Endothelial cell of umbilical vein (primary cell): ENCODE data around the gene HJV. TPM values are rescaled to one million over a fixed set of nuclear protein-coding genes. Genes with fewer than 3 reads are reported as not detected.

Source experiments
- BruUV-seq: library from RNA; stranded (reverse); fragments of 400-500 nt; replicated peaks from 2 replicates; lab custom pipeline; 2021; lab: Mats Ljungman, UMichigan
- CTCF ChIA-PET: fragments of 300-600, 350-600 bp; sonication (Branson Sonifier 250); formaldehyde crosslinking; loops from one replicate; lab custom pipeline; 2021; ENCODE audit warnings: antibody characterized with exemption, inconsistent platforms; lab: Charles Lee
- POLR2A ChIA-PET: fragments of 300-600, 350-600 bp; sonication (Branson Sonifier 250); formaldehyde crosslinking; loops from one replicate; lab custom pipeline; 2021; ENCODE audit warnings: antibody characterized with exemption, inconsistent platforms; lab: Charles Lee
- DNase-seq: peaks from one replicate; pipeline ENCODE4 v3.0.0-alpha.2; 2011; ENCODE audit warnings: low read depth, low spot score
- FAIRE-seq: peaks from 2 replicates; lab custom pipeline; 2011; peaks lifted over from hg19 to GRCh38; lab: Jason Lieb, UNC
- H2AFZ ChIP-seq: 2 replicates; pipeline ENCODE4 v1.6.0; 2012; ENCODE audit warnings: low read depth, low read length, control low read depth, inconsistent platforms
- H3K27ac ChIP-seq: 2 replicates; pipeline ENCODE4 v1.5.1; 2011; ENCODE audit warnings: low read depth, mild to moderate bottlenecking, control low read depth, low read length, moderate library complexity; ENCODE audit not compliant: insufficient read depth
- H3K27me3 ChIP-seq, 2 experiments: 2 replicates each; pipeline versions ENCODE4 v1.6.0 to v1.6.1; 2011; ENCODE audit warnings: low read length in 2 of 2, mixed read lengths in 1 of 2; ENCODE audit not compliant: control insufficient read depth in 2 of 2, insufficient read depth in 2 of 2
- H3K36me3 ChIP-seq, 2 experiments: 2 replicates in 1 of 2; 3 replicates in 1 of 2; pipeline ENCODE4 v1.5.1; 2011; ENCODE audit warnings: low read length in 2 of 2, mild to moderate bottlenecking in 1 of 2, moderate library complexity in 1 of 2; ENCODE audit not compliant: control insufficient read depth in 2 of 2, insufficient read depth in 2 of 2; ENCODE audit errors: extremely low read depth in 1 of 2
- H3K4me1 ChIP-seq: 3 replicates; pipeline ENCODE4 v1.5.1; 2011; ENCODE audit warnings: mild to moderate bottlenecking, low read length; ENCODE audit not compliant: control insufficient read depth, insufficient read depth; ENCODE audit errors: extremely low read depth
- H3K4me2 ChIP-seq: 2 replicates; pipeline ENCODE4 v1.6.1; 2011; ENCODE audit warnings: low read length, control low read depth, mixed read lengths; ENCODE audit not compliant: insufficient read depth
- H3K4me3 ChIP-seq, 3 experiments: fragments of 200-600 bp in 1 of 3; sonication (generic), shearing (Covaris generic) in 1 of 3; replicated peaks in 1 of 3; 2 replicates each; pipeline ENCODE4 v1.5.1; 2011 to 2016; ENCODE audit warnings: control low read depth in 3 of 3, low read length in 3 of 3, mild to moderate bottlenecking in 2 of 3, inconsistent platforms in 1 of 3, low read depth in 1 of 3, moderate library complexity in 1 of 3; ENCODE audit not compliant: insufficient read depth in 1 of 3
- H3K79me2 ChIP-seq: 2 replicates; pipeline ENCODE4 v1.6.0; 2012; ENCODE audit warnings: low read length, inconsistent platforms; ENCODE audit not compliant: control insufficient read depth, insufficient read depth
- H3K9ac ChIP-seq: replicated peaks from 2 replicates; pipeline ENCODE3; 2011; ENCODE audit warnings: low read length, control low read depth; ENCODE audit not compliant: insufficient read depth; ENCODE audit errors: extremely low read depth
- H3K9me1 ChIP-seq: replicated peaks from 3 replicates; pipeline ENCODE4 v1.6.0; 2011; ENCODE audit warnings: mild to moderate bottlenecking, low read length; ENCODE audit not compliant: control insufficient read depth, insufficient read depth; ENCODE audit errors: extremely low read depth
- H3K9me3 ChIP-seq: replicated peaks from 2 replicates; pipeline ENCODE4 v1.5.1; 2012; ENCODE audit warnings: low read length, inconsistent platforms; ENCODE audit not compliant: control insufficient read depth, insufficient read depth
- H4K20me1 ChIP-seq: replicated peaks from 2 replicates; pipeline ENCODE3; 2011; ENCODE audit warnings: mild to moderate bottlenecking, low read length; ENCODE audit not compliant: control insufficient read depth, insufficient read depth; ENCODE audit errors: extremely low read depth
- CTCF ChIP-seq, 2 donors: IDR thresholded peaks; 1 replicate in 1 of 2; 2 replicates in 1 of 2; pipeline ENCODE4 v1.5.1; 2011; ENCODE audit warnings: low read length in 2 of 2, mild to moderate bottlenecking in 2 of 2, moderate library complexity in 2 of 2, control low read depth in 1 of 2, inconsistent platforms in 1 of 2, low read depth in 1 of 2; ENCODE audit not compliant: insufficient read depth in 1 of 2; ENCODE audit errors: extremely low read depth in 1 of 2
- EZH2 ChIP-seq: IDR thresholded peaks from 2 replicates; pipeline ENCODE4 v1.6.1; 2012; ENCODE audit warnings: borderline replicate concordance, low read depth, mild to moderate bottlenecking, moderate library complexity, low read length, inconsistent platforms; ENCODE audit not compliant: severe bottlenecking
- FOS ChIP-seq: IDR thresholded peaks from 2 replicates; pipeline ENCODE4 v1.6.1; 2011; ENCODE audit warnings: mild to moderate bottlenecking, low read length, moderate library complexity, borderline replicate concordance; ENCODE audit not compliant: insufficient read depth
- GATA2 ChIP-seq: IDR thresholded peaks from 2 replicates; pipeline ENCODE4 v1.7.0; 2011; ENCODE audit warnings: low read depth, mild to moderate bottlenecking, moderate library complexity, mixed read lengths, low read length; ENCODE audit not compliant: insufficient read length, insufficient read depth
- JUN ChIP-seq: IDR thresholded peaks from 2 replicates; pipeline ENCODE4 v1.6.1; 2011; ENCODE audit warnings: borderline replicate concordance, low read depth; ENCODE audit not compliant: insufficient read length, insufficient read depth
- MAX ChIP-seq: IDR thresholded peaks from 2 replicates; pipeline ENCODE4 v1.6.1; 2011; ENCODE audit not compliant: insufficient read depth, insufficient read length
- MYC ChIP-seq: IDR thresholded peaks from one replicate; pipeline ENCODE4 v1.6.1; 2011; ENCODE audit warnings: mild to moderate bottlenecking, low read depth, low read length
- POLR2A ChIP-seq: IDR thresholded peaks from 2 replicates; pipeline ENCODE4 v1.6.1; 2012; ENCODE audit warnings: low read depth, mild to moderate bottlenecking, control low read depth, low read length
- POLR2AphosphoS5 ChIP-seq: IDR thresholded peaks from 2 replicates; pipeline ENCODE4 v1.6.1; 2012; ENCODE audit warnings: low read depth, mild to moderate bottlenecking, control low read depth, low read length, moderate library complexity; ENCODE audit not compliant: insufficient read depth
- dilution Hi-C: fragments of 300-500 bp; cut with MboI; formaldehyde crosslinking; loops from one replicate; pipeline ENCODE4 v1.15.0; 2019; ENCODE audit warnings: low sequenced_read_pairs; ENCODE audit not compliant: extremely low pct_ligation_motif_present
- intact Hi-C: fragments of 100-400 bp; cut with micrococcal nuclease; formaldehyde crosslinking; loops from one replicate; pipeline ENCODE4 v1.10.0; 2022
- polyA plus RNA-seq, 4 experiments: library from polyadenylated mRNA; depleted of rRNA in 3 of 4; stranded (reverse) in 3 of 4; unstranded in 1 of 4; fragments of >200 nt; gene quantifications; 2 replicates each; pipeline versions ENCODE4 v1.2.1 to v1.2.3, GENCODE V29; 2011 to 2012; ENCODE audit warnings: missing spikeins in 1 of 4
- total RNA-seq: library from RNA; stranded (reverse); gene quantifications from 2 replicates; pipeline ENCODE4 v1.2.3, GENCODE V29; 2021

HJV gene
- total and polyA plus RNA-seq, 2 donors (not counting 3 experiments of a cell fraction or from before 2014, with no cell fraction given): not detected

GRCh38 chr1:145988773-145989172, 32.8 kb downstream of the HJV start:
- dilution Hi-C loops: no loop called here
- no peak for TF ChIP-seq POLR2A
- no peak for TF ChIP-seq GATA2
- no peak for TF ChIP-seq POLR2AphosphoS5
- no peak for TF ChIP-seq EZH2
- no peak for TF ChIP-seq MAX
- no peak for TF ChIP-seq MYC
- CTCF ChIA-PET: interaction anchor here (10.4 to 20.0 kb wide), 2 partner anchors 9 to 18 kb away, joined by 87 to 496 read pairs; no protein-coding TSS in a partner anchor
- intact Hi-C loops: no loop called here
- H3K27me3 ChIP-seq: no peaks in the 10 kb centered on the region
- POLR2A ChIA-PET: no interaction called here
- H3K9ac ChIP-seq: no peak overlapping the region
- H3K9me1 ChIP-seq: no peaks in the 10 kb centered on the region
- no peak overlapping the region for H2AFZ ChIP-seq
- no peaks in the 10 kb centered on the region for H3K9me3 ChIP-seq
- peaks cover 2 to 8% of the 10 kb centered on the region in 2 experiments for H3K36me3 ChIP-seq
- no peak for FAIRE-seq
- no peak overlapping the region for H3K4me2 ChIP-seq
- no peaks in the 10 kb centered on the region for H4K20me1 ChIP-seq
- H3K4me3 ChIP-seq: no peak overlapping the region
- H3K4me1 ChIP-seq: peaks cover 4% of the 10 kb centered on the region
- no peak overlapping the region for H3K27ac ChIP-seq
- H3K79me2 ChIP-seq: no peaks in the 10 kb centered on the region
- DNase-seq: no peak
- BruUV-seq: no TSS peak

GRCh38 chr1:145987926-145988325, 33.6 kb downstream of the HJV start:
- no peaks in the 10 kb centered on the region for H4K20me1 ChIP-seq
- H3K9me1 ChIP-seq: no peaks in the 10 kb centered on the region
- TF ChIP-seq POLR2AphosphoS5: no peak
- TF ChIP-seq POLR2A: no peak
- TF ChIP-seq JUN: no peak
- no peak for TF ChIP-seq MAX
- no peak for TF ChIP-seq FOS
- no peak for TF ChIP-seq MYC
- TF ChIP-seq GATA2: no peak
- no peak for TF ChIP-seq CTCF (IDR thresholded peaks at IDR 0.05; ENCODE audit: extremely low read depth in 1 of 2, insufficient read depth in 1 of 2, low read depth in 1 of 2, low read length in 2 of 2)
- no peak for TF ChIP-seq EZH2
- H3K79me2 ChIP-seq: no peaks in the 10 kb centered on the region
- dilution Hi-C loops: no loop called here
- no peak overlapping the region for H3K27ac ChIP-seq
- no peaks in the 10 kb centered on the region for H3K27me3 ChIP-seq
- BruUV-seq: no TSS peak
- no peaks in the 10 kb centered on the region for H3K9me3 ChIP-seq
- H3K4me1 ChIP-seq: peaks cover 4% of the 10 kb centered on the region
- no peak overlapping the region for H2AFZ ChIP-seq
- H3K9ac ChIP-seq: no peak overlapping the region
- DNase-seq (no peak), FAIRE-seq (no peak)
- peaks cover 0 to 3% of the 10 kb centered on the region in 2 experiments for H3K36me3 ChIP-seq
- ChIA-PET CTCF (interaction anchor here (1.3 to 20.0 kb wide), 2 partner anchors 11 to 18 kb away, joined by 3 to 496 read pairs; no protein-coding TSS in a partner anchor), POLR2A (no interaction called here)
- H3K4me3 ChIP-seq: no peak overlapping the region
- intact Hi-C loops: no loop called here
- H3K4me2 ChIP-seq: no peak overlapping the region
